ENCODE measurements around the gene UACA. TPM values are rescaled to one million over a fixed set of nuclear protein-coding genes. Genes with fewer than 3 reads are reported as not detected.

The UACA gene
- total RNA-seq, 1 experiment from 2014 or later: 38.0 TPM

DNA sequence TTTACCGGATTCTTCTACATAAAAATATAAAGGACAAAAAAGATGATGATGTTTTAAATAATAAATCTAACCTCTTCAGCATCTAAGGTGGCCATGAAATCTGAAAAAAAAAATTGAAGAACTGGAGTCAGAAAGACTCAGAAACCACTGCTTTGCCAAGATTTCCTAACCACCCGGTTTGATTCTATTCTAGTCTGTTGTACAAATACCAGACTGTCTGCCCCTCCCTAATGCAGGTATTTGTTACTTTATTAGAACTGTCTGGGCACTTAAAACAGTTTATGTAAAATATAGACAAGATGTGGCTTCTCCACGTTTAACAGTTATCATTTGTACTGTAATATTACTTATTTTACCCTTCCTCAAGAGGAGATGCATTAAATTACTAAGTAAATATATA lies 48.8 kb downstream of the UACA start:
- Histone ChIP-seq H2BK15ac (ENCODE audit: low read depth, low read length) (no peak overlapping the region), H3K14ac (ENCODE audit: insufficient read depth, low read length) (no peak overlapping the region), H3K4ac (ENCODE audit: low read depth, low read length) (no peak overlapping the region), H3K56ac (ENCODE audit: insufficient read length, low read depth, low read length) (no peak overlapping the region), H4K91ac (ENCODE audit: insufficient read length, low read depth, low read length) (no peak overlapping the region), H3K4me1 (ENCODE audit: insufficient read depth, low read length) (peaks cover 4% of the 10 kb centered on the region; the same call in 1 of the 2 replicates), H3K18ac (ENCODE audit: insufficient read length, low read depth, low read length) (no peak overlapping the region), H3K9ac (ENCODE audit: extremely low read depth, insufficient read length, low read length) (no peak overlapping the region), H2BK12ac (ENCODE audit: insufficient read length, low read depth, low read length) (no peak overlapping the region), H4K8ac (replicated peaks; ENCODE audit: insufficient read length, low read depth, low read length) (no peak overlapping the region), H3K23ac (ENCODE audit: insufficient read length, low read depth, low read length) (no peak overlapping the region), H3K23me2 (ENCODE audit: insufficient read length, low read depth, low read length, poor library complexity, severe bottlenecking) (no peaks in the 10 kb centered on the region), H3K79me2 (ENCODE audit: insufficient read depth, low read length) (no peaks in the 10 kb centered on the region), H3T11ph (ENCODE audit: low read length) (no peak overlapping the region), H2AFZ (ENCODE audit: low read length) (no peak overlapping the region), H4K5ac (ENCODE audit: insufficient read length, low read depth, low read length) (no peak overlapping the region), H3K4me2 (ENCODE audit: insufficient read depth, insufficient read length, low read length) (no peak overlapping the region), H4K20me1 (ENCODE audit: control insufficient read depth, insufficient read depth, insufficient read length) (no peaks in the 10 kb centered on the region), H3K9me3 (ENCODE audit: control insufficient read depth, low read depth, low read length) (no peaks in the 10 kb centered on the region), H3K79me1 (ENCODE audit: insufficient read depth, low read depth, low read length, poor library complexity, severe bottlenecking) (no peaks in the 10 kb centered on the region), H3K27me3 (ENCODE audit: insufficient read depth, low read length) (no peaks in the 10 kb centered on the region), H2AK5ac (ENCODE audit: insufficient read length, low read length) (no peak overlapping the region), H2BK5ac (ENCODE audit: insufficient read length, low read length) (no peak overlapping the region), H2BK120ac (ENCODE audit: low read depth, low read length, poor library complexity, severe bottlenecking) (no peak overlapping the region), H2BK20ac (ENCODE audit: low read depth, low read length, poor library complexity, severe bottlenecking) (no peak overlapping the region), H3K27ac (ENCODE audit: insufficient read length, low read depth, low read length) (no peak overlapping the region)
- no peaks in the 10 kb centered on the region for H3K27me3 Mint-ChIP-seq (ENCODE audit: low read depth)
- no peak overlapping the region for H3K27ac Mint-ChIP-seq
- no peak overlapping the region for H3K4me3 Mint-ChIP-seq
- H3K4me1 Mint-ChIP-seq: peaks cover 25 to 29% of the 10 kb centered on the region in 2 experiments
- TF ChIP-seq CTCF (conservative IDR thresholded peaks at IDR 0.05): no peak
- WGBS (ENCODE audit: extremely low coverage, insufficient read length, low lambda C conversion rate): no CpG with 5 or more reads among the region's 3 CpGs
- H3K9me3 Mint-ChIP-seq: no peaks in the 10 kb centered on the region
- DNase-seq: no peak
- no peaks in the 10 kb centered on the region for H3K36me3 Mint-ChIP-seq (ENCODE audit: insufficient read depth in 1 of 3, low read depth in 3 of 3)

Data from H9 (cell line).